Suppressor macrophage treated with lipopolysaccharide for 4 hours (primary cell): ENCODE measurements around the gene CTBP2.
A peak's percentile ranks its signal among the peaks of the same experiment; 100 is the strongest.

Experiments used
- DNase-seq: peaks from one replicate; pipeline ENCODE4 v3.0.0-alpha.2; 2020

CTBP2 gene

DNA sequence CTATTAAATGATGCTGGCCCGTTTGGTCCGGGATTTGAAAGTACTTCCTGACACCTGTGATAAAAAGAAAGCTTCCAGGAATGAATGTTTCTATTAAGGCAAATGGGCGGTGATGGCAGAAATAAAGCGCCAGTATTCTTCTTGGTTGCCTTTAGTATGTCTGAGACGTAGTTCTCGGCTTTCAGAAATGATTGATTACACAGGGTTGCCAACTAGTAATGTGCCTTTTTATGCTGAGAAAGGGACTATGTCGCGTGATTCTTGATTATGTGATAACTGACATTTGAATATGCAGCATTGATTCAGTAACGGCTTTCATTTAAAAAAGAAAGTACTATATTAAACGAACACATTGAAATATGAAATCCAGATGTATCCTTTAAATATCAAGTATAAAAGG is 204.5 kb downstream of the CTBP2 start:
- DNase-seq, result no peak

DNA sequence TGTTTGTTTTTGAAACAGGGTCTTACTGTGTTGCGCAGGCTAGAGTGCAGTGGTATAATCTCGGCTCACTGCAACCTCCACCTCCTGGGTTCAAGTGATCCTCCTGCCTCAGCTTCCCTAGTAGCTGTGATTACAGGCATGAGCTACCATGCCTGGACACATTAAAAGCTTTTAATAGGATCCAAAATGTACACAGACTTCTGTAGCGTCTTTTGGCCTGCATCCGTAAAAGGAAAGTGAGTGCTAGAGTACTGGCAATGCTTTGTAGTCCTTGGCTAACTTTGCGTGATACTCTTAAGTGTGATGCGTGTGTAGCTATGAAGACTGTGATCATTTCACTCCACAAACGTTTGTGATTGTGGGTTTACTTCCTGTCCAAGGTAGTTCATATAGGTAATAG is 205.1 kb downstream of the CTBP2 start:
- no peak for DNase-seq

DNA sequence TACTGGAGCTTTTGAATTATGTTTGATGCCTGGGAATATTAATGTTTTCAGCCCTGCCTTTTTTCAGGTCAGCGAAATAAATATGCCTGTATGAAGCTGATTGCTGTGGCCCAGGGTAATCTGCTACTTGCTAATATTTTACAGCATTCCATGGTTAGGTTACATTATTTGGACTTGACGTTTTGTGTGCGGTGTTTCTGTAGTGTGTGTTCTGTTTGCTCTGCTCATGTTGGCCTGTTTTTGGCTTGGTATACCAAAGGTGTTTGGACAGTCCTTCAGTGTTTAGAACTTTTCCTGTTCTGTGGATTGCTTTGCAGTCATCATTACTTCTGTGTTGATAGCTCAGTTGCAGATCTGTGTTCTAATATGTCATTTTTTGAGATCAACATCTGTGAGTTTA is 206.9 kb downstream of the CTBP2 start:
- DNase-seq, result no peak

DNA sequence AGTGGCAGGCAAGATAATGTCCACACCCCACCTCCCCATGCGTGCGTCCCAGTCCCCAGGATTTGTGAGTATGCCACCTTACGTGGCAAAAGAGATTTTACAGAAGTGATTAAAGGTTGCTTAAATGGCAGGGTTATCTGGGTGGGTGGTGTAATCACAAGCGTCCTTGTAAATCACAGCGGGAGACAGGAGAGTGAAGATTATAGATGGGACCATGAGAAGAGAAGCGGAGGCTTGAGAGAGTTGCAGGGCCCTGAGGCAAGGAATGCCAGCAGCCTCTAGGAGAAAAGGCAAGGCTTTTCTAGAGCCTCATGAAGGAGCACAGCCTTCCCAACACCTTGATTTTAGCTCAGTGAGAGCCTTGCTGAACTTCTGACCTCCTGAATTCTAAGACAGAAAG is 208.2 kb downstream of the CTBP2 start:
- no peak for DNase-seq

DNA sequence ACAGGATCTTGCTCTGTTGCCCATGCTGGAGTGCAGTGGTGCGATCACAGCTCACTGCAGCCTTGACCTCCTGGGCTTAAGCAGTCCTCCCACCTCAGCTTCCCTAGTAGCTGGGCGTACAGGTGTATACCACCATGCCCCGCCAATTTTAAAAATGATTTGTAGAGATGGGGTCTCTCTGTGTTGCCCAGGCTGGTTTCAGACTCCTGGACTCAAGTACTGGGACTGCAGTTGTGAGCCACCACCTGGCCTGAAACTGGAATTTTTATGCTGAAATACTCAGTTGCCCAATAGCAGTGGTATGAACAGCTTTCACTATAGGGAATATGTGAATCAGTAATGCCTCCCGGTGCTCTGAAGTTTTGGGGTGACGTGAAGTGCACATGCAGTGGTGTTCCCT is 210.8 kb downstream of the CTBP2 start:
- DNase-seq, result no peak

DNA sequence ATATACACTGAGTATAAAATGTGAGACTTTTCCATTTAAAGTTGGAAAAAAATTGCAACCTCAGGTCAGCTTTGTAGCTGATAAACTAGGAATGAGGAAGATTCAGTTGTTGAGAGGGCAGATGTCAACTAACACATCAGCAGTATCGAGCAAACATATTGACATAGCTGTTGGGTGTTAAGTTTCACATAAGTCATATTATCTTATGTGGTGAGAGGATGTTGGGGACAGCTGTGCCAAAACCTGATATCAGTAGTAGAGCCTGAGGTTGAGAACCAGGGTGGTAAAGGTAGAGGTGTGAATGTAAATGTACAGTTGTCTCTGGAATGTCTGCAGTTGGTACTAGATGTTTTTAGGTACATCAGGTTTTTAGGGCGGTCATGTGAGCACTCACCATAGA is 213.4 kb downstream of the CTBP2 start:
- DNase-seq, result no peak

DNA sequence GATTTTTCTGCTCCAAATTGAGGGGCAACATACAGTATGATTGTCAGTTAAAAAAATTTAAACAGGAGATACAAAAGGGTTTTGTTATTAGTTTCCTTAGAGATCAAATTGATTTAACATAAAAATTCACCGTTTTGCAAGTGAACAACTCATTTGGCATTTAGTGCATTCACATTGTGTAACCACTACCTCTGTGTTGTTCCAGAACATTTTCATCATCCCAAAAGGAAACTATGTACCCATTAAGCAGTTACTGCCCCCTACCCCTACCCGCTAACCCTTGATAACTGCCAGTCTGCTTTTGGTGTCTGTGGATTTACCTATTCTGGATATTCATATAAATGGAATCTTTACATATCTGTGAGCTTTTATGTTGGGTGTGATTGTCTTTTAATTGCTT is 215.4 kb downstream of the CTBP2 start:
- DNase-seq, result no peak

DNA sequence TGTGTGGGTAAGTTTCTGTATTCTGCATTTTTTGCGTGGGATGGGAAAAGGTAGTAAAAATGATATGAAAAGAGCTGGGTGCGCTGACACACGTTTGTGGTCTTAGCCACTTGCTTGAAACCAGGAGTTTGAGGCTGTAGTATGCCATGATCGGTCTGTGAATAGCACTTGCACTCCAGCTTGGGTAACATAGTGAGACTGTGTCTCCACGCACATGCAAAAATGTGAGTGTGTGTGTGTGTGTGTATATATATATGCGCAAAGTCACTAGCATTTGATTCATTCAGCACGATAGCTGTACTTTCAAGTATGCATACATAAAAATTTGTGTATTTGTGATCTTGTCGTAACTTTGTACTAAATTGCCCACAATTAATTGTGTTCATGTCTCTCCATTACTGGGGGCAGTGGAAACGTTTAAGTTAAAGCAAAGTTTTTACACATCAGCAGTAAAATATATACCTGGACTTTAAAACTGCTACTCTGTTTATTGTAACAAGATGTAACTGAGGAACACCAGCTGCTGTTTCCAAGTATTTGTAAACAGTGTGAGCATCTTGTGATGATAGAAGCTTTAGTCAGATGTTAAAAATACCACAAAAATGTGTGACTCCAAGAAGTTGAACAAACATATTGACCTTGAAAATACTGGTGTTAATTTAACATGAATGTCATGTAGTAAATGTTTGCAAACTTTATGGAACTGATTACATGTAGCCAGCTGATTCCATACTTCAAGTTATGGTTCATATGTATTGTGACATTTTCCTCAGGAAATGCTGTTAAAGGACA is 216.9 kb downstream of the CTBP2 start:
- DNase-seq, result peak; percentile 39

DNA sequence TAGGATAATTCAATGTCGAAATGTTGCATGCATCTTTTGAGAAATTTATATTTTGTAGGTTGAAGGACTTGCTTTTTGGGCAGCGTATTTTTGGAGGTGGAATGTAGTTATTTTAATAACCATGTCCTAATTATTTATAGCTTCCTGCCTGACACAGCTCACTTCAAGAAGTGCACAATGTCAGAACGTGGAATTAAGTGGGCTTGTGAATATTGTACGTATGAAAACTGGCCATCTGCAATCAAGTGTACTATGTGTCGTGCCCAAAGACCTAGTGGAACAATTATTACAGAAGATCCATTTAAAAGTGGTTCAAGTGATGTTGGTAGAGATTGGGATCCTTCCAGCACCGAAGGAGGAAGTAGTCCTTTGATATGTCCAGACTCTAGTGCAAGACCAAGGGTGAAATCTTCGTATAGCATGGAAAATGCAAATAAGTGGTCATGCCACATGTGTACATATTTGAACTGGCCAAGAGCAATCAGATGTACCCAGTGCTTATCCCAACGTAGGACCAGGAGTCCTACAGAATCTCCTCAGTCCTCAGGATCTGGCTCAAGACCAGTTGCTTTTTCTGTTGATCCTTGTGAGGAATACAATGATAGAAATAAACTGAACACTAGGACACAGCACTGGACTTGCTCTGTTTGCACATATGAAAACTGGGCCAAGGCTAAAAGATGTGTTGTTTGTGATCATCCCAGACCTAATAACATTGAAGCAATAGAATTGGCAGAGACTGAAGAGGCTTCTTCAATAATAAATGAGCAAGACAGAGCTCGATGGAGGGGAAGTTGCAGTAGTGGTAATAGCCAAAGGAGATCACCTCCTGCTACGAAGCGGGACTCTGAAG is 217.8 kb downstream of the CTBP2 start:
- peak; percentile 26 for DNase-seq

DNA sequence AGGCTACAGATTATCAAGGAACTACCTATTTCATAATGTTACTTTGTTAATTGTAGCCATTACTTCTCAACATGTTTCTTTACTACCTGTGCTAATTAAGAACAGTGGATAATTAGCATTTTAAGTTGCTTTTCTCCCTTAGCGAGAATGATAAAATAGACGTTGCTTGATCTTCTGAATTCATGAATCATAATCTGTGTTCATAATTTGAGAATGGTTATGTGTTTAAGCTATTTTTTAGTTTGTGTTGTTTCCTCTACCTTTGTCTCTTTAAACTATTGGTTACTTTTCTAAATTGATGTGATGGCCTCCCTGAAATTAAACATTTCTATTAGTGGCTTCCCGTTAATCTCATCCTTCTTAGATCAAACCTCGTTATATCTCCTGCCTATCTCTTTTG is 218.5 kb downstream of the CTBP2 start, which contains the start of gene ZRANB1:
ZRANB1 (plus strand) TSS at position 301 of the 400 bp plus-strand sequence. CDS start 371 bp downstream, outside the sequence.
- no peak for DNase-seq

DNA sequence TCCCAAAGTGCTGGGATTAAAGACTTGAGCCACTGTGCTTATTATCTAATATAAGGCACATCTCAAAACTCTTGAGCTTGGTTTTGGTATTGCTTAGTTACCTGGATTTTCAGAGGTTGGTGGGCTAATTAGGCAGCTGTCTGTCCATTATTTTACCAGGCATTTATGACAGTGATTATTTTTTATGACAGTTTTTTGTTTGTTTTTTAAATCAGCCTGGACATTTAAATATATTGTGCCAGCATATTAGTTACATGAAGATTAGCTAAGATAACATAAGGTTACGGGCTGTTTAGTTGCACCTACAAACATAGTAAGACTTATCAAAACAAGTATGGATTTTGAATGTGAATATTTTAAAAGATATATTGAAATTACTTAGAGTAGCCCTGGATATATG is 221.1 kb downstream of the CTBP2 start:
- DNase-seq, result no peak

DNA sequence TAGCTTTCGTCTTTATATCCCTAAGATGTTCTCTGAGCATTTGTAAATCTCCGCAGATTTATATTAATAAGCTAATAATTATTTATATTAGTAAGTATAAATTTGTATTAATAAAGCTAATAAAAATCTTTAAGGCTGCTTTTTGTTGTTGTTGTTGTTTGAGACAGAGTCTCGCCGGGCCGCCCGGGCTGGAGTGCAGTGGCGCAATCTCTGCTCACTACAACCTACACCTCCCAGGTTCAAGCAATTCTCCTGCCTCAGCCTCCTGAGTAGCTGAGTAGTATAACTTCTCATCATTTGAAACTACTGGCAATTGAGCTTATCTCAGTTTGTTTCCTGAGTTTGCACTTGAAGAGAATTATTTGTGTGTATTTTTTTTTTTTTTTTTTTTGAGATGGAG is 223.6 kb downstream of the CTBP2 start:
- no peak for DNase-seq

DNA sequence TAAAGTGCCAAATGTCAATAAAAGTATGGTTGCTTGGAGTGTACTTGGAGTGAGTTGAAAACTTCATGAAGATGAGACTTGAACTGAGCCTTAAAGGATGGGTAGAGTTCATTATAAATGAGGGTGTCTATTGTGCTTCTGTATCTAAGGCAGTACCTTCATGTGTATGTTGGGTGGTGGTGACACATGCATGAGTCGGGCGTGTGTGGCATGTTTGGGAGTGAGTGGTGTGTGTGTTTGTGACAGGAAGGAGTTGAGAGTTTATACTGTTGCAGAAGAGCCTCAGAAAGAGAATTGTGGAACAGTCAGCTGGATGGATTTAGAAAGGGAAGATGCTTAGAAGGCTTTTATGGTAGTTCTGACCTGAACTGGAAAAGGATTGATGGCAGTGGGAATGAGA is 224.4 kb downstream of the CTBP2 start:
- no peak for DNase-seq
